K562 (cell line): ENCODE data around the gene SAP25. TPM values are rescaled to one million over a fixed set of nuclear protein-coding genes. Genes with fewer than 3 reads are reported as not detected.

Experiments used
- ATAC-seq: fragments of 200-7000 bp; cut with Tn5 transposase; 3 replicates; pipeline ENCODE4 v1.9.1; 2020; ENCODE audit warnings: moderate library complexity
- BruUV-seq: library from RNA; stranded (reverse); fragments of 400-500 nt; replicated peaks from 2 replicates; lab custom pipeline; 2021; lab: Mats Ljungman, UMichigan
- CTCF ChIA-PET: fragments of 300-600 bp; formaldehyde crosslinking; extraction: SDS; loops from one replicate; lab custom pipeline; 2021; ENCODE audit warnings: low intra/inter-chr PET ratio; lab: Yijun Ruan, JAX
- POLR2A ChIA-PET: fragments of 300-600, 350-650 bp; sonication (Branson Sonifier 250); formaldehyde crosslinking; extraction: SDS; loops from one replicate; lab custom pipeline; 2021; ENCODE audit warnings: antibody characterized with exemption, inconsistent platforms; lab: Yijun Ruan, JAX
- DNase-seq, 4 experiments: peaks; one replicate each; pipeline versions ENCODE4 v3.0.0 to v3.0.0-alpha.2; 2011 to 2018; ENCODE audit warnings: low spot score in 3 of 4, mixed read lengths in 3 of 4; ENCODE audit errors: extremely low read depth in 1 of 4
- FAIRE-seq: peaks from 2 replicates; lab custom pipeline; 2011; peaks lifted over from hg19 to GRCh38; lab: Jason Lieb, UNC
- H2AFZ ChIP-seq: 2 replicates; pipeline ENCODE4 v1.6.0; 2011; ENCODE audit warnings: low read depth, low read length, control low read depth, inconsistent platforms
- H3K27ac ChIP-seq: fragments of 200-600 bp; 3 replicates; pipeline ENCODE4 v1.8.0; 2011; ENCODE audit warnings: low read depth, mild to moderate bottlenecking, control low read depth, inconsistent platforms, low read length, moderate library complexity, mixed read lengths; ENCODE audit errors: extremely low read depth
- H3K27me3 ChIP-seq, 2 experiments: fragments of 300-600 bp in 1 of 2; 2 replicates in 1 of 2; 3 replicates in 1 of 2; pipeline versions ENCODE4 v1.6.0 to v1.8.0; 2011; ENCODE audit warnings: inconsistent platforms in 2 of 2, low read length in 2 of 2, mild to moderate bottlenecking in 1 of 2, mixed read lengths in 1 of 2, moderate library complexity in 1 of 2; ENCODE audit not compliant: control insufficient read depth in 2 of 2, insufficient read depth in 2 of 2
- H3K36me3 ChIP-seq: fragments of 300-600 bp; 3 replicates; pipeline ENCODE4 v1.8.0; 2011; ENCODE audit warnings: mild to moderate bottlenecking, low read length, inconsistent platforms; ENCODE audit not compliant: control insufficient read depth, insufficient read depth
- H3K4me1 ChIP-seq, 2 experiments: fragments of 200-600 bp in 1 of 2; replicated peaks in 1 of 2; 2 replicates in 1 of 2; 3 replicates in 1 of 2; pipeline versions ENCODE4 v1.5.1 to v1.8.0; 2011; ENCODE audit warnings: inconsistent platforms in 2 of 2, low read length in 2 of 2, mild to moderate bottlenecking in 1 of 2, mixed read lengths in 1 of 2, moderate library complexity in 1 of 2; ENCODE audit not compliant: control insufficient read depth in 2 of 2, insufficient read depth in 2 of 2
- H3K4me2 ChIP-seq: 2 replicates; pipeline ENCODE4 v1.6.1; 2011; ENCODE audit warnings: low read length, control low read depth, inconsistent platforms, mixed read lengths; ENCODE audit not compliant: insufficient read depth
- H3K4me3 ChIP-seq: fragments of 200-600 bp; sonication (generic), shearing (Covaris generic); 2 replicates; pipeline ENCODE4 v1.5.1; 2016; ENCODE audit warnings: control low read depth, inconsistent platforms
- H3K79me2 ChIP-seq: fragments of 200-600 bp; 3 replicates; pipeline ENCODE4 v1.8.0; 2011; ENCODE audit warnings: low read length, inconsistent platforms; ENCODE audit not compliant: control insufficient read depth, insufficient read depth
- H3K9ac ChIP-seq, 2 experiments: 2 replicates each; pipeline versions ENCODE4 v1.6.0 to v1.6.1; 2011; ENCODE audit warnings: low read depth in 2 of 2, low read length in 2 of 2, control low read depth in 1 of 2, inconsistent platforms in 1 of 2, mild to moderate bottlenecking in 1 of 2, mixed read lengths in 1 of 2; ENCODE audit not compliant: insufficient read depth in 1 of 2
- H3K9me1 ChIP-seq: one replicate; pipeline ENCODE4 v1.6.0; 2011; ENCODE audit warnings: inconsistent platforms, mild to moderate bottlenecking, low read length, moderate library complexity; ENCODE audit not compliant: control insufficient read depth, insufficient read depth
- H3K9me3 ChIP-seq: replicated peaks from 2 replicates; pipeline ENCODE4 v1.5.1; 2011; ENCODE audit warnings: low read depth, low read length, inconsistent platforms; ENCODE audit not compliant: control insufficient read depth, insufficient read depth
- H4K20me1 ChIP-seq: replicated peaks from 2 replicates; pipeline ENCODE4 v1.6.1; 2011; ENCODE audit warnings: low read length, inconsistent platforms, mixed read lengths; ENCODE audit not compliant: control insufficient read depth, insufficient read depth
- FOXK2 ChIP-seq, 2 experiments: fragments of 450-650 bp; IDR thresholded peaks in 1 of 2; conservative IDR thresholded peaks in 1 of 2; 2 replicates each; pipeline ENCODE4 v1.6.1; 2016; ENCODE audit warnings: low read depth in 2 of 2, mild to moderate bottlenecking in 1 of 2
- MEIS2 ChIP-seq: fragments of 450-650 bp; IDR thresholded peaks from 2 replicates; pipeline ENCODE4 v1.6.1; 2014; ENCODE audit warnings: mild to moderate bottlenecking; ENCODE audit not compliant: partially characterized antibody
- NCOA6 ChIP-seq: fragments of 450-650 bp; IDR thresholded peaks from 2 replicates; pipeline ENCODE4 v1.6.1; 2017; ENCODE audit warnings: mild to moderate bottlenecking
- POLR2B ChIP-seq: fragments of 450-650 bp; IDR thresholded peaks from 2 replicates; pipeline ENCODE4 v1.6.1; 2018; ENCODE audit warnings: low read depth; ENCODE audit not compliant: partially characterized antibody
- SETDB1 ChIP-seq: IDR thresholded peaks from one replicate; pipeline ENCODE4 v1.6.1; 2012; ENCODE audit warnings: low read length, control low read depth, inconsistent platforms
- SMARCA4 ChIP-seq: fragments of 450-650 bp; IDR thresholded peaks from 2 replicates; pipeline ENCODE4 v1.6.1; 2016
- SP1 ChIP-seq: sonication (generic); formaldehyde crosslinking; IDR thresholded peaks from 2 replicates; pipeline ENCODE4 v1.8.1; 2022; ENCODE audit warnings: mild to moderate bottlenecking, missing genetic modification reagents
- TBP ChIP-seq: optimal IDR thresholded peaks from 2 replicates; pipeline ENCODE3; 2011; ENCODE audit warnings: low read depth, low read length, improper control_type of control experiment
- ZFX ChIP-seq: sonication (generic); formaldehyde crosslinking; IDR thresholded peaks from 2 replicates; pipeline ENCODE4 v1.8.0; 2022; ENCODE audit warnings: mild to moderate bottlenecking, missing genetic modification reagents, moderate library complexity
- ZNF41 ChIP-seq: fragments of 250-450 bp; sonication (Bioruptor Pico); conservative IDR thresholded peaks from 2 replicates; pipeline ENCODE4 v1.4.0; 2020; ENCODE audit warnings: mild to moderate bottlenecking
- ZNF589 ChIP-seq: fragments of 200-800 bp; sonication (Bioruptor generic); IDR thresholded peaks from 2 replicates; pipeline ENCODE4 v1.6.1; 2016; ENCODE audit warnings: low read depth, missing genetic modification characterization, missing compliant biosample characterization
- ZNF766 ChIP-seq: fragments of 200-800 bp; sonication (Bioruptor generic); conservative IDR thresholded peaks from 2 replicates; pipeline ENCODE4 v1.6.1; 2016; ENCODE audit warnings: missing genetic modification characterization, missing compliant biosample characterization
- WGBS: fragments of 100-300 bp; shearing (Covaris generic); methylation state at CpG from one replicate; pipeline ENCODE4 v1.1.6; 2016; ENCODE audit warnings: low coverage, mixed read lengths; ENCODE audit not compliant: insufficient coverage; ENCODE audit errors: missing lambda C conversion rate; 5-methylcytosine and 5-hydroxymethylcytosine counted together
- in situ Hi-C: fragments of 300-500 bp; cut with MboI; formaldehyde crosslinking; loops from 4 replicates; pipeline ENCODE4 v1.15.0; 2018; ENCODE audit warnings: inconsistent platforms, mixed read lengths
- intact Hi-C: fragments of 100-400 bp; cut with micrococcal nuclease; formaldehyde crosslinking; loops from 2 replicates; pipeline ENCODE4 v1.14.2; 2022
- polyA plus RNA-seq, 8 experiments: library from polyadenylated mRNA; depleted of rRNA in 4 of 8; stranded (reverse) in 5 of 8; unstranded in 3 of 8; fragments of >200 nt; fragmentation: Nextera tagmentation in 2 of 8; fragmentation: Illumina TruSeq in 1 of 8; extraction: Ambion mirVana in 2 of 8; extraction: Trizol in 1 of 8; gene quantifications; 2 replicates each; pipeline versions ENCODE4 v1.2.1 to v1.2.3, GENCODE V29; 2011 to 2014; ENCODE audit warnings: inconsistent platforms in 1 of 8, missing spikeins in 1 of 8
- total RNA-seq, 7 experiments: library from RNA; depleted of rRNA in 6 of 7; stranded (reverse); fragments of >200 nt in 6 of 7; fragmentation: Illumina TruSeq in 2 of 7; extraction: Trizol in 2 of 7; gene quantifications; 2 replicates each; pipeline versions ENCODE4 v1.2.1 to v1.2.3, GENCODE V29; 2011 to 2021; ENCODE audit warnings: low replicate concordance in 1 of 7
- TF ChIP-seq, protein P1 (sequence below): fragments of 450-650 bp; IDR thresholded peaks from 2 replicates; pipeline ENCODE4 v1.6.1; 2018; ENCODE audit warnings: mild to moderate bottlenecking, low read depth; ENCODE audit not compliant: partially characterized antibody
- TF ChIP-seq, protein P2 (sequence below), 2 experiments: fragments of 450-650 bp; conservative IDR thresholded peaks; 2 replicates each; pipeline ENCODE4 v1.6.1; 2017; ENCODE audit warnings: mild to moderate bottlenecking in 2 of 2, moderate library complexity in 2 of 2
- TF ChIP-seq, protein P3 (sequence below): fragments of 450-650 bp; IDR thresholded peaks from 2 replicates; pipeline ENCODE4 v1.6.1; 2016

Gene SAP25
- total and polyA plus RNA-seq, 9 of the 15 experiments (the other 6 are each of a cell fraction or from before 2014, with no cell fraction given): 0.13 to 5.3 (median 0.78) TPM; not detected in 1

DNA sequence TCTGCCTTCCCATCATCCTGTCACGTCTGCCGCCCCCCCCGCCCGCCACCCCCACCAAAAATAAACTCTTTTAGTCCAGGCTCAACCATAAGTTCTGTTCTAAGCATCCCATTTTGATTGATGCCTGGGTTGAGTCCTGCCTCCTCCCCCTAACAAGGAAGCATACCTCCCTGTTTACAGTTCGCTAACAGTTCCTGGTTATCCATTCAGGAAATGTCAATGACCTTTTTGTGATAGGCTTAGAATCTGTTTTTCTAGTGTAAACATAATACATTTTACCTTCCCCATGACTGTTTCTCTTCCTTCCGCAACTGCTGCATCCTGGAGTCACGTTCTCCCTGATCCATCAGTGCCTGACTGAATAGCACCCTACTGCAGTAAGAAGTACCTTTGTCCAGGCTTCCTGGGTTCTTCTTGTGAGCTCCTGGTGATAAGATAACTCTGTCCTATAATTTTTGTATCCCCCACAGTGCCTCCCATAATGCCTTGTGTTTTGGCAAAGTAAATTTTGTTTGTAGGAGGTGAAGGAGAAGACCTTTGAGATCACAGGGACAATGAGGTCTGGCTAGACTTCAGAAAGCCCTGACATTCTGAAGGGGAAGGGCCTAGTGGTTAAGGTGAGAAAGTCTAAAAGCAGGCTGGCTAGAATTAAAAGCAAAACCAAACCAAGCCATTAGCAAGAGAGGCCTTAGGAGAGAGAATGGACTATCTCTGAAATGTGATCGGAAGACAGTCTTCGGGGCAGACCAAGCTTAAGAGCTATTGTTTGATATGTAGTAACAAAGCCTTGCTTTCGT lies 27.4 kb downstream of the SAP25 start:
- Histone ChIP-seq H3K36me3 (peaks cover 29% of the 10 kb centered on the region), H3K9me1 (no peaks in the 10 kb centered on the region), H3K79me2 (peaks cover 65% of the 10 kb centered on the region), H4K20me1 (no peaks in the 10 kb centered on the region), H3K4me2 (peak overlapping the region; percentile 76), H3K9ac (peak overlapping the region in 1 of 2 experiments; percentile 68; a peak in 3 of 4 replicates), H3K4me3 (peak overlapping the region; percentile 14; the same call in 1 of the 2 replicates), H2AFZ (peak overlapping the region; percentile 76), H3K27ac (peak overlapping the region; percentile 78), H3K27me3 (no peaks in the 10 kb centered on the region), H3K9me3 (no peaks in the 10 kb centered on the region), H3K4me1 (peaks cover 33 to 64% of the 10 kb centered on the region in 2 experiments)
- BruUV-seq: no TSS peak
- no peak for FAIRE-seq
- in situ Hi-C loops: no loop called here
- TF ChIP-seq TBP (peak; percentile 14), SP1 (CRISPR knock-in tag) (peak; percentile 46; the same call in 1 of the 2 replicates), SMARCA4 (0 out of 2 replicates have a peak, but pooled peaks have one; percentile 36), SETDB1 (no peak), ZFX (peak; percentile 37; the same call in 1 of the 2 replicates), ZNF766 (CRISPR knock-in tag) (0 out of 2 replicates have a peak, but pooled peaks have one; percentile 13), NCOA6 (no peak), ZNF41 (no peak), ZNF589 (peak; percentile 7; the same call in 1 of the 2 replicates), FOXK2 (conservative IDR thresholded peaks at IDR 0.05 in 1 of 2, IDR thresholded peaks at IDR 0.05 in 1 of 2; ENCODE audit: low read depth in 2 of 2) (peak in 1 of 2 experiments; percentile 14; a peak in 1 of 4 replicates), MEIS2 (peak; percentile 1), POLR2B (no peak)
- TF ChIP-seq, protein P1, sequence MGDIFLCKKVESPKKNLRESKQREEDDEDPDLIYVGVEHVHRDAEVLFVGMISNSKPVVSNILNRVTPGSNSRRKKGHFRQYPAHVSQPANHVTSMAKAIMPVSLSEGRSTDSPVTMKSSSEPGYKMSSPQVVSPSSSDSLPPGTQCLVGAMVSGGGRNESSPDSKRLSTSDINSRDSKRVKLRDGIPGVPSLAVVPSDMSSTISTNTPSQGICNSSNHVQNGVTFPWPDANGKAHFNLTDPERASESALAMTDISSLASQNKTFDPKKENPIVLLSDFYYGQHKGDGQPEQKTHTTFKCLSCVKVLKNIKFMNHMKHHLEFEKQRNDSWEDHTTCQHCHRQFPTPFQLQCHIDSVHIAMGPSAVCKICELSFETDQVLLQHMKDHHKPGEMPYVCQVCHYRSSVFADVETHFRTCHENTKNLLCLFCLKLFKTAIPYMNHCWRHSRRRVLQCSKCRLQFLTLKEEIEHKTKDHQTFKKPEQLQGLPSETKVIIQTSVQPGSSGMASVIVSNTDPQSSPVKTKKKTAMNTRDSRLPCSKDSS: no peak
- TF ChIP-seq, protein P2, sequence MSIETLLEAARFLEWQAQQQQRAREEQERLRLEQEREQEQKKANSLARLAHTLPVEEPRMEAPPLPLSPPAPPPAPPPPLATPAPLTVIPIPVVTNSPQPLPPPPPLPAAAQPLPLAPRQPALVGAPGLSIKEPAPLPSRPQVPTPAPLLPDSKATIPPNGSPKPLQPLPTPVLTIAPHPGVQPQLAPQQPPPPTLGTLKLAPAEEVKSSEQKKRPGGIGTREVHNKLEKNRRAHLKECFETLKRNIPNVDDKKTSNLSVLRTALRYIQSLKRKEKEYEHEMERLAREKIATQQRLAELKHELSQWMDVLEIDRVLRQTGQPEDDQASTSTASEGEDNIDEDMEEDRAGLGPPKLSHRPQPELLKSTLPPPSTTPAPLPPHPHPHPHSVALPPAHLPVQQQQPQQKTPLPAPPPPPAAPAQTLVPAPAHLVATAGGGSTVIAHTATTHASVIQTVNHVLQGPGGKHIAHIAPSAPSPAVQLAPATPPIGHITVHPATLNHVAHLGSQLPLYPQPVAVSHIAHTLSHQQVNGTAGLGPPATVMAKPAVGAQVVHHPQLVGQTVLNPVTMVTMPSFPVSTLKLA (conservative IDR thresholded peaks at IDR 0.05): peak in 1 of 2 experiments; percentile 25; a peak in 1 of 4 replicates
- TF ChIP-seq, protein P3, sequence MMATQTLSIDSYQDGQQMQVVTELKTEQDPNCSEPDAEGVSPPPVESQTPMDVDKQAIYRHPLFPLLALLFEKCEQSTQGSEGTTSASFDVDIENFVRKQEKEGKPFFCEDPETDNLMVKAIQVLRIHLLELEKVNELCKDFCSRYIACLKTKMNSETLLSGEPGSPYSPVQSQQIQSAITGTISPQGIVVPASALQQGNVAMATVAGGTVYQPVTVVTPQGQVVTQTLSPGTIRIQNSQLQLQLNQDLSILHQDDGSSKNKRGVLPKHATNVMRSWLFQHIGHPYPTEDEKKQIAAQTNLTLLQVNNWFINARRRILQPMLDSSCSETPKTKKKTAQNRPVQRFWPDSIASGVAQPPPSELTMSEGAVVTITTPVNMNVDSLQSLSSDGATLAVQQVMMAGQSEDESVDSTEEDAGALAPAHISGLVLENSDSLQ: peak; percentile 62
- peak; percentile 20 for ATAC-seq
- ChIA-PET CTCF (interaction anchor here (0.6 to 1.5 kb wide), 2 partner anchors 63 to 129 kb away, joined by 3 to 5 read pairs; no protein-coding TSS in a partner anchor), POLR2A (interaction anchor here (0.6 to 1.9 kb wide), 6 partner anchors 13 to 257 kb away, joined by 3 to 6 read pairs (median 4); partner anchors contain the start of gene FBXO24)
- intact Hi-C loops: no loop called here
- DNase-seq: no peak
- 41% methylated on average over 10 of the region's 10 CpGs for WGBS
